DOHH2 (cell line): ENCODE measurements around the gene FHL3.

Experiments
- H3F3A ChIP-seq: fragments of 200-600 bp; sonication (generic), shearing (Covaris generic); 2 replicates; pipeline ENCODE4 v1.6.0; 2016; ENCODE audit warnings: antibody characterized with exemption, mild to moderate bottlenecking; ENCODE audit not compliant: control insufficient read depth, insufficient read depth
- H3K27ac ChIP-seq: fragments of 200-600 bp; sonication (generic); 2 replicates; pipeline ENCODE4 v1.5.1; 2014; ENCODE audit warnings: low read depth, mild to moderate bottlenecking, low read length, moderate library complexity
- H3K27me3 ChIP-seq: fragments of 200-600 bp; sonication (generic); 2 replicates; pipeline ENCODE4 v1.6.1; 2014; ENCODE audit warnings: mild to moderate bottlenecking, low read length, mixed read lengths; ENCODE audit not compliant: control insufficient read depth
- H3K36me3 ChIP-seq: fragments of 200-600 bp; sonication (generic); 2 replicates; pipeline ENCODE4 v1.6.1; 2014; ENCODE audit warnings: mild to moderate bottlenecking, low read length, moderate library complexity, mixed read lengths; ENCODE audit not compliant: control insufficient read depth
- H3K4me1 ChIP-seq: fragments of 200-600 bp; sonication (generic); 2 replicates; pipeline ENCODE4 v1.6.1; 2014; ENCODE audit warnings: mild to moderate bottlenecking, low read length, mixed read lengths; ENCODE audit not compliant: control insufficient read depth
- H3K4me2 ChIP-seq: fragments of 200-600 bp; sonication (generic); 2 replicates; pipeline ENCODE4 v1.6.0; 2014; ENCODE audit warnings: mild to moderate bottlenecking, low read length, moderate library complexity
- H3K4me3 ChIP-seq: fragments of 200-600 bp; sonication (generic); 2 replicates; pipeline ENCODE4 v1.5.1; 2014; ENCODE audit warnings: mild to moderate bottlenecking, low read length, mixed read lengths
- H3K79me2 ChIP-seq: fragments of 200-600 bp; sonication (generic); 2 replicates; pipeline ENCODE4 v1.6.1; 2014; ENCODE audit warnings: mild to moderate bottlenecking, low read length, mixed read lengths; ENCODE audit not compliant: control insufficient read depth
- H3K9me2 ChIP-seq: fragments of 200-600 bp; sonication (generic); replicated peaks from 2 replicates; pipeline ENCODE4 v1.6.1; 2014; ENCODE audit warnings: mild to moderate bottlenecking, low read length, mixed read lengths; ENCODE audit not compliant: control insufficient read depth
- H3K9me3 ChIP-seq: fragments of 200-600 bp; sonication (generic); 2 replicates; pipeline ENCODE4 v1.6.1; 2014; ENCODE audit warnings: antibody characterized with exemption, low read length, mixed read lengths; ENCODE audit not compliant: control insufficient read depth, insufficient read depth
- H4K20me1 ChIP-seq: fragments of 200-600 bp; sonication (generic); 2 replicates; pipeline ENCODE4 v1.6.0; 2014; ENCODE audit warnings: low read depth, mild to moderate bottlenecking, antibody characterized with exemption, low read length, moderate library complexity; ENCODE audit not compliant: control insufficient read depth, insufficient read depth
- CTCF ChIP-seq: fragments of 200-600 bp; sonication (generic); IDR thresholded peaks from one replicate; pipeline ENCODE4 v1.5.1; 2014; ENCODE audit warnings: antibody characterized with exemption, mild to moderate bottlenecking, low read depth, low read length; ENCODE audit not compliant: poor library complexity, severe bottlenecking
- EZH2phosphoT487 ChIP-seq: fragments of 200-600 bp; sonication (generic); IDR thresholded peaks from 2 replicates; pipeline ENCODE4 v1.6.1; 2017; ENCODE audit warnings: borderline replicate concordance, mild to moderate bottlenecking, antibody characterized with exemption, low read length, moderate library complexity, mixed read lengths

Gene FHL3

GRCh38 chr1:38044221-38045215, 39.2 kb upstream of the FHL3 start:
- Histone ChIP-seq H3K9me3 (no peaks in the 10 kb centered on the region), H3K4me2 (no peak overlapping the region), H4K20me1 (no peaks in the 10 kb centered on the region), H3K9me2 (no peaks in the 10 kb centered on the region), H3K4me3 (no peak overlapping the region), H3K36me3 (no peaks in the 10 kb centered on the region), H3K79me2 (no peaks in the 10 kb centered on the region), H3F3A (no peaks in the 10 kb centered on the region), H3K27ac (no peak overlapping the region), H3K4me1 (peaks cover 5% of the 10 kb centered on the region; the same call in 1 of the 2 replicates), H3K27me3 (peaks cover 61% of the 10 kb centered on the region)
- TF ChIP-seq EZH2phosphoT487 (peak; percentile 87; the same call in 1 of the 2 replicates), CTCF (no peak)

GRCh38 chr1:38043036-38043747, 37.9 kb upstream of the FHL3 start:
- H3K27ac ChIP-seq: no peak overlapping the region

More at GRCh38 chr1:38043036-38043747, 37.9 kb upstream of the FHL3 start:
- no peak overlapping the region for H3K4me2 ChIP-seq
- peaks cover 61% of the 10 kb centered on the region for H3K27me3 ChIP-seq
- no peaks in the 10 kb centered on the region for H4K20me1 ChIP-seq
- H3K36me3 ChIP-seq: no peaks in the 10 kb centered on the region
- TF ChIP-seq CTCF: no peak
- no peak for TF ChIP-seq EZH2phosphoT487
- H3K9me3 ChIP-seq: no peaks in the 10 kb centered on the region
- no peaks in the 10 kb centered on the region for H3F3A ChIP-seq
- no peaks in the 10 kb centered on the region for H3K9me2 ChIP-seq
- H3K4me3 ChIP-seq: no peak overlapping the region
- peaks cover 5% of the 10 kb centered on the region; the same call in 1 of the 2 replicates for H3K4me1 ChIP-seq
- H3K79me2 ChIP-seq: no peaks in the 10 kb centered on the region
